Superior temporal gyrus (tissue), 1 donor: ENCODE data around the gene KRTAP23-1.

Experiments
- DNase-seq: peaks from one replicate; pipeline ENCODE4 v3.0.0-alpha.2; 2016; ENCODE audit errors: extremely low spot score

KRTAP23-1 gene

GRCh38 chr21:30348506-30348905 is at the start of gene KRTAP23-1:
KRTAP23-1 (minus strand) TSS chr21:30348606; CDS start chr21:30348606, 0 bp downstream.
- DNase-seq: no peak

- no peak for DNase-seq
Measured at GRCh38 chr21:30395731-30396130, 47.3 kb upstream of the KRTAP23-1 start, which contains the start of gene KRTAP13-1. KRTAP13-1 (plus strand) TSS chr21:30396031; CDS start chr21:30396087, 56 bp downstream.

- DNase-seq: no peak
Measured at GRCh38 chr21:30391492-30392025, 43.2 kb upstream of the KRTAP23-1 start.

- no peak for DNase-seq
Measured at GRCh38 chr21:30382201-30382600, 33.8 kb upstream of the KRTAP23-1 start.

GRCh38 chr21:30372139-30372770 is 23.8 kb upstream of the KRTAP23-1 start, which contains the start of gene KRTAP13-2:
KRTAP13-2 (minus strand) TSS chr21:30372271; CDS start chr21:30372213, 58 bp downstream.
- no peak for DNase-seq

GRCh38 chr21:30355906-30356305 is 7.5 kb upstream of the KRTAP23-1 start:
- DNase-seq: no peak

GRCh38 chr21:30354308-30355005 is 6.1 kb upstream of the KRTAP23-1 start:
- no peak for DNase-seq

- DNase-seq: no peak
Measured at GRCh38 chr21:30351534-30351933, 3.1 kb upstream of the KRTAP23-1 start.

- no peak for DNase-seq
Measured at GRCh38 chr21:30349572-30349971, 1.2 kb upstream of the KRTAP23-1 start.

GRCh38 chr21:30345014-30345413 is 3.4 kb downstream of the KRTAP23-1 start:
- no peak for DNase-seq

- peak; percentile 68 for DNase-seq
Measured at GRCh38 chr21:30340714-30341573, 7.5 kb downstream of the KRTAP23-1 start.

GRCh38 chr21:30338717-30339116 is 9.7 kb downstream of the KRTAP23-1 start:
- no peak for DNase-seq

GRCh38 chr21:30337772-30338171 is 10.6 kb downstream of the KRTAP23-1 start:
- DNase-seq: no peak

GRCh38 chr21:30337276-30337744 is 11.1 kb downstream of the KRTAP23-1 start, which contains the start of gene KRTAP27-1:
KRTAP27-1 (minus strand) TSS chr21:30337694; CDS start chr21:30337668, 26 bp downstream.
- DNase-seq: no peak

- DNase-seq: no peak
Measured at GRCh38 chr21:30336596-30336995, 11.8 kb downstream of the KRTAP23-1 start.

- no peak for DNase-seq
Measured at GRCh38 chr21:30333736-30334135, 14.7 kb downstream of the KRTAP23-1 start.

GRCh38 chr21:30332681-30333080 is 15.7 kb downstream of the KRTAP23-1 start:
- DNase-seq: no peak

GRCh38 chr21:30329203-30329875 is 19.1 kb downstream of the KRTAP23-1 start:
- DNase-seq: no peak

- no peak for DNase-seq
Measured at GRCh38 chr21:30326390-30326789, 22.0 kb downstream of the KRTAP23-1 start.

- no peak for DNase-seq
Measured at GRCh38 chr21:30320215-30320614, 28.2 kb downstream of the KRTAP23-1 start, which contains the start of gene KRTAP26-1. KRTAP26-1 (minus strand) TSS chr21:30320315; CDS start chr21:30320035, 280 bp downstream.

- no peak for DNase-seq
Measured at GRCh38 chr21:30315701-30316100, 32.7 kb downstream of the KRTAP23-1 start.
